GM19238 (cell line): ENCODE measurements around the gene LMF2.
"Not testable (repeated sequence)": the region's sequence is repeated elsewhere in the genome, so short reads cannot be mapped to it uniquely, and the experiment has no call there.

Experiments used
- DNase-seq: peaks from one replicate; pipeline ENCODE4 v3.0.0; 2011; ENCODE audit warnings: low spot score; ENCODE audit not compliant: insufficient read length

LMF2 gene

DNA sequence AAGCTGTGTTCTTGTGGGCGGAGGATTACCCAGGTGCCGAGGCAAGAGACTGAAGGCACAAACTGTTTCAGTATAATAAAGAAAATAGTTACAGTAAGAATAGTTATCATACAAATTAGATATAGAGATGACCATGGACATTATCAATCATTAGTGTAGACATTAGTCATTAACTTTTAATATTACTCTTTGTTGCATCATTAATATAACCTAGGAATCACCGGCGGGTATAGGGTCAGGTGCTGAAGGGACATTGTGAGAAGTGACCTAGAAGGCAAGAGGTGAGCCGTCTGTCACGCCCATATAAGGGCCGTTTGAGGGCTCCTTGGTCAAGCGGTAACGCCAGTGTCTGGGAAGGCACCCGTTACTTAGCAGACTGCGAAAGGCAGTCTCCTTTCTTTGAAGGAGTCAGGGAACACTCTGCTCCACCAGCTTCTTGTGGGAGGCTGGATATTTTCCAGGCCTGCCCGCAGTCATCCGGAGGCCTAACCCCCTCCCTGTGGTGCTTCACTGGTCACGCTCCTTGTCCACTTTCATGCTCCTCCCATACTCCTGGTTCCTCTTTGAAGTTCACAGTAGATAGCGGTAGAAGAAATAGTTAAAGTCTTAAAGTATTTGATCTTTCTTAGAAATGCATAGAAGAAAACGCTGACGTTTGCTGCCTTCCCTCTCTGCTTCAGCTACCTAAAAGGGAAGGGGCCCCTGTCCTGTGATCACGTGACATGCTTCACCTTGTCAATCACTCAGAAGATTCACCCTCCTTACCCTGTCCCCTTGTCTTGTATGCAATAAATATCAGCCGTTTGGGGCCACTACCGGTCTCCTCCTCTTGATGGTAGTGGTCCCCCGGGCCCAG is 26.6 kb upstream of the LMF2 start:
- DNase-seq, result not testable (repeated sequence)

DNA sequence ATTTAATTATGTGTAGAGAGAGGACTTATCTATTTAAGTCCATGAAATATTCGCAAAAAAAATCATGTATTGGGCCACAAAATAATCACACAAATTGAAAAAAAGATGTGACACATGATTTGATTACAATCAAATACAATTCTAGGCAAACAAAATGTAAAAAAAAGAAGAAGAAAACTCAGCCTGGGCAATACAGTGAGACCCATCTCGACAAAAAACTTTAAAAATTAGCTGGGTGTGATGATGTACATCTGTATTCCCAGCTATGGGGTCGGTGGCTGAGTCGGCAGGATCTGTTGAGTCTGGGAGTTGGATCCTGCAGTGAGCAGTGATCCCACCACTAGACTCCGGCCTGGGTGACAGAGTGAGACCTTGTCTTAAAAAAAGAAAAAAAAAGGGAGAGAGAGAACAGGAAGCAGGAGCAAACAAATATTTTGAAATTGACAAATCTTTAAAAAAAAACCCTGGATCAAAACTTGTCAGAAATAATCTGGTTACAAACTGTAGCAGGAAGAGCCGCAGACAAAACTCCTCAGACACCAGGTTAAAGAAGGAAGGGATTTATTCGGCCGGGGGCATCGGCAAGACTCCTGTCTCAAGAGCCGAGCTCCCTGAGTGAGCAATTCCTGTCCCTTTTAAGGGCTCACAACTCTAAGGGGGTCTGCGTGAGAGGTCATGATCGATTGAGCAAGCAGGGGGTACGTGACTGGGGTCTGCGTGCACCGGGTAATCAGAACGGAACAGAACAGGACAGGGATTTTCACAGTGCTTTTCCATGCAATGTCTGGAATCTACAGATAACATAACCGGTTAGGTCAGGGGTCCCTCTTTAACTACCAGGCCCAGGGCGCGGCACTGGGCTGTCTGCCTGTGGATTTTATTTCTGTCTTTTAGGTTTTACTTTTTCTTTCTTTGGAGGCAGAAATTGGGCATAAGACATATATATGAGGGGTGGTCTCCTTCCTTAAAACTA is 25.6 kb upstream of the LMF2 start:
- no peak for DNase-seq

DNA sequence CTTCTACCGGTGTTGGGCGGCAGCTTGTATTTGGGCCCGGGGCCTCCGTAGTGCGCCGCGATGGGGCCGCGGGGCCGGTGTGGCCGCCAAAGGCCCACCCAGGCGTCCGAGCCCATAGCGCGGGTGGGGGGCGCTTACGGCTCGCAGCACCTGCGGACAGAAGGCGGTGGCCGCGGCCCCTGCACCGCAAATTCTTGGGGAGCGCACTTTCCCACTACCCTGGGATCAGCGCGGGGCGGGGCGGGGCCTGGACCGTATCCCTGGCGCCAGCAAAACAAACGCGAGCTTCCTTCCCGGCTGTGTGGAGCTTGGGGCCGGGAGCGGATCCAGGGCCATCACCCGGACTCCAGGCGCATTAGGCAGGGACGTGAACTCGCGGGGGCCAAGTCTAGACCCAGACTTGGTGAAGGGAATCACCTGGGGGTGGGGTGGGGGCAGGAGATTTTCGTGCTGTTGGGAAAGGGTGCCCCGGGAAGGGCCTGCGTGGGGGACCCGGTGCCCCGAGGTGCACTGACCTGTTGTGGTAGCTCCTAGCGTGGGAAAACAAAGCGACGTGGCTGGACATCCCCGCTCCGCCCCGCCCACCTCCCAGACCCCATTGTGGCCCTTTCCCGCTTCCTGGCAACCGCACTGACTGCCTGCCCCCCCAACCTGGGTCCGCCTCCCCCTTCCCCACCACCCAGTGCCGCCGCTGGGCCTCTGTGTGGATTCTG is 24.6 kb upstream of the LMF2 start:
- no peak for DNase-seq

DNA sequence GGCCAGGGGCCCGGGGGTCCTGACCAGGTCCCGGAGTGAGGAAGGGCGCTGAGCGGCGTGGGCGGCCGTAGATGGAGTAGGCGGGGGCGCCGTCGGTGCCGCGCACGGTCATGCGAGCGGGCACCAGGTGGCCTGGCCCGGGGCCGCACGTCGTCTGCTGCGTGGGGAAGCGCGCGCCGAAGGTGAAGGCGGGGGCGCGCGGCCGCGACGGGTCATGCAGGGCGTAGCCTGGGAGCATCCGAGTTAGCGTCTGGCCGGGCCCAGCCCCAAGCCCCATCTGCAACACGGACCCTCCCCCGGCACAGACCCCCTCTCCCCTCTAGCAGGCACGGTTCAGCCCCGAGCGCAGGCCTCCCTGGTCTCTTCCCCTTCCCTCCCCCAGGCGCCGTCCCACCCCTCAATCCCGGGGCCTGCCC is 24.1 kb upstream of the LMF2 start:
- DNase-seq, result peak; percentile 65

DNA sequence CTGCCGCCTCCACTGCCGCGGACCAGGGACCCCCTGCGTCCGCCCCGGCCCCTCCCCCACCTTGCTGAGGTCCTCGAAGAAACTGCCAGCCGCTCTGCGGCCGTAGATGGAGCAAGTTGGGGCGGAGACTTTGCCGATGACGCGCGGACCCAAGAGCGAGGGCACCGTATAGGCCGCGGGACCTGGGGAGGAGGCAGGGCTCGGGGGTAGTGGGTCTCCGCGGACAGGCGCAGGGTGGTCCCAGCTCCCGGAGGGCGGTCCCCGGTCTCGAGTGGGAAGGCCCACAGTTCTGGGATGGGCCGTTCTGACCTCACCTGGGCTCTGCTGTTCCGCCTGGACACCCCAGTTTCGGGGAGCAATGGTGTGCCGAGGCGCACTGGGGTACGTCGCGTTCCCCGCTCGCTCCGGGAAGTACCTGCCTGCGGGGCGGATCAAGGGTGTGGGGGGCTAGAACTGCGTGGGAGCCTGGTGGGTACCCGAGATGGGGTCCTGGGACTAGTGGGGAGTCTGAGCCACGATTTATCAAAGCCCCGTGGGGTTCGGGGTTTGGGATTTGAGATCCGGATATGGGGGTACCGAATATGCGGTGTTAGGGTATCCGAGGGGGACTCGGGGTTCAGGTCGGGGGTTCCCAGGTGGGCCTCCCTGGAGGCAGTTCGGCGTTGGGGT is 23.5 kb upstream of the LMF2 start:
- peak; percentile 76 for DNase-seq

DNA sequence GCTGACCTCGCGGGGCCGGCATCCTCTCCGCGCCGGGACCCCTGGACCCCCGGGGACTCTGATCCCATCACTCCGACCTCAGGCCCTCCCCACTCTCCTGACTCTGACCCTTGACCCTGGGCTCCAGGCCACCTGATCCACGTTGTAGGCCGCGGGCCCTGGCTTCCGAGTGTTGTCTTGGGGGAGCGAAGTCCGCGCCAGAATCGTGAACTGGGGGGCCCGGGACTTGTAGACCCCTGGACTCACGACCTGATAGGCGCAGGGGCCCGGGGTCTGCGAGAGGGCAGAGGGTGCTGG is 23.0 kb upstream of the LMF2 start:
- no peak for DNase-seq

DNA sequence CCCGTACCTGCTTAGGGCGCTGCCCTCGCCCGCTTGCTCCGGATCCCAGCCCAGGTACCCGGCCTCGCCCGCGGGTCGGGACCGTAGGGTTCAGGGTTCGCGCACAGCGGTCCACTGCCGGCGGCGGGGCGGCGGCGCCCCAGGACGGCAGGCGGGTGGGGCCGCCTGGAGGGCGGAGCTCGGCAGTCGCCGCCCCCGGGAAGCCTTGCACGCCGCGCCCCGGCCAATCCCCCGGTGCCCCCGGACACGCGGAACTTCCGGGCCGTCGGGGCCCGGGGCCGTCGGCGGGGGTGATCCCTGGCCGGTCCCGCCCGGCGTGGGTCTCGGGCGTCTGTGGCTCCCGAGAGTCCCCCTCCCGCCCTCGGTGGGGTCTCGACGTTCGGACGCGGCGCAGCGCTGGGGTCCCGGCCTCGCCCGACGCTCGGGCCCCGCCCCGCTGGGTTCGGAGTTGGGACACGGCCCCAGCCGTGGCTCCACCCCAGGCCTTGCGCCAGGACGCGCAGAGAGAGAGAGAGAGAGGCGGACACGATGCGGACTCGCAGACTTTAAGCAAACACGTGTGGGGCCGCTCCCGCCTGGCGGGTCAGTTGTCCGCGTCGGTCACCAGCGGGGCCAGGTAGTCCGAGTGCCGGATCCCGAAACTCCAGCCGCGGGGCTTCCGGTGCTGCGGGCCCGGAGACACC is 22.5 kb upstream of the LMF2 start, which contains the start of gene TYMP:
Gene TYMP, minus strand, starts transcription at position 116 of the 683 bp plus-strand sequence. CDS start 303 bp downstream, outside the sequence.
- peak; percentile 71 for DNase-seq

DNA sequence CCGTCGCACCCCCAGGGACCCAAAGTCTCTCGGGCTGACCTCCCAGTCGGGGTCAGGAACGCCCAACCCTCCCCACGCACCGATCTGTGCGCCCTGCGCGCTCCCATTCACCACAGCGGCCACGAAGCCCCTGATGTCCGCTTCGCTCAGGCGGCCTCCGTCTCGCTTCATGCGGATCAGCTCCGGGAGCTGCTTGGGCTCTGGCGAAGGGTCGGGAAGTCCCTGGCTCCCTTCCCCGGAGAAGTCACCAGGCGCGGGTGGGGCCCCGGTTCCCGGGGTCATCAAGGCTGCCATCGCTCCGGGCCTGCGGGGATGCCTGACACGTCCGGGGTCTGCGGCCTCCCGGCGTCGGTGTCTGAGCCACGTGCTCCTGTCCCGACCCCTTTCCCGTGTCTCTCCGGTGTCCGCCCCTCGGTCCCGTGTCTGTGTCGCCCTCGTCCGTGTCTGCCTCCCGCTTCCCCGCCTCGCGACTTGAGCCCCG is 22.0 kb upstream of the LMF2 start:
- no peak for DNase-seq

DNA sequence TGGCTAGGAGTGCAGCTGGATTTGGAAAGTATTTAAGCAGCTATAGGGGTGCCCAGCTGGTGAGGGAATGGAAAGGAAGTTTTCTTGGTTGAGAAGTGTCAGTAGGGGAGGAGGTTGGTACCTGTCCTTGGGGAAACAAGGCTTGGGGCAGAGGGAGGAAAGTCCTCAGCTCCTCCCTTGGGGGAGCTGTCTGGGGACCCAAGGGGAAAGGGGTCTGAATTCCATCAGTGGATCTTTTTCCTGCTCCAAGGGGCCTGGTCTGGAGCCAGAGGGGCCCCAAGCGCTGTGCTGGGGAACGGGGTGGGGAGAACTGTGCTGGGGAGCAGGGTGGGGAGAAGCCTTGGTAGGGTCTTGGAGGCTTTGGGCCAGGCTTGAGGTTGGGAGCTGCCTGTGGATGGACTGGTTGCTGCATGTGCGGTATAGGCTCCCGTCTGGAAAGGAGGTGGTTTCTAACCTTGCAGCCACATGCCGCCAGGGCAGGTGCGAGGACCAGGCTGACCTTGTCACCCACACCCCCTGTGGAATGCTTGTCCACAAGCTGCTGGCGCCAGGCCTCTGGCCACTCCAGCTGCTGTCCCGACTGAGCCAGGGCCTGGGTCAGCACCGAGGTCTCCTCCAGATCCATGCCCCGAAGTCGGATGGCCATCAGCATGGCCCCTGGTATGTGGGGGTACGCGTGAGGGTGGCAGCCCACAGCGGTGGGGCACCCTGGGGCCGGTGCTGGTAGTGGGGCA is 21.3 kb upstream of the LMF2 start:
- DNase-seq, result no peak

DNA sequence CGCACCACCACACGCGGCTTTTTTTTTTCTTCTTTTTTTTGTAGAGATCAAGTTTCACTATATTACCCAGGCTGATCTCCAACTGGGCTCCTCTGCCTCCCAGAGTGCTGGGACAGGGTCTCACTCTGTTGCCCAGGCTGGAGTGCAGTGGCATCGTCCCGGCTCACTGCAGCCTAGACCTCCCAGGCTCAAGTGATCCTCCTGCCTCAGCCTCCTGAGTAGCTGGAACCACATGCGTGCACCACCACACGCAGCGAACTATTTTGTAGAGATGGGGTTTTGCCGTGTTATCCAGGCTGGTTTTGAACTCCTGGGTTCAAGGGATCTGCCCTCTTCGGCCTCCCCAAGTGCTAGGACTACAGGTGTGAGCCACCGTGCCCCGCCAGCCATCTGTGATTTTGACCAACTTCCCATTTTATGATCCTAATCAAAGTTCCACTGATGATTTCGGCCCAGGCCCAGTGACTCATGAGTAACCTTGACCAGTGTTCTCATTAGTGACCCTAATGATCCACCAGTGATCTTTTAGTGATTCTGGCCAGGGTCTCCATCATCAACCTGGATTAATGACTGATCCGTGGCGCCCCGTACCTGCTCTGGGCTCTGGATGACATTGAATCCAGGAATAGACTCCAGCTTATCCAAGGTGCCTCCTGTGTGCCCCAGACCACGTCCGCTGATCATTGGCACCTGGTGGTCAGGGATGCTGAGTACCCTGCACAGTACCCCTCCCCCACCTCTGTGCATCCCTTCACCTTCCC is 20.6 kb upstream of the LMF2 start:
- no peak for DNase-seq

DNA sequence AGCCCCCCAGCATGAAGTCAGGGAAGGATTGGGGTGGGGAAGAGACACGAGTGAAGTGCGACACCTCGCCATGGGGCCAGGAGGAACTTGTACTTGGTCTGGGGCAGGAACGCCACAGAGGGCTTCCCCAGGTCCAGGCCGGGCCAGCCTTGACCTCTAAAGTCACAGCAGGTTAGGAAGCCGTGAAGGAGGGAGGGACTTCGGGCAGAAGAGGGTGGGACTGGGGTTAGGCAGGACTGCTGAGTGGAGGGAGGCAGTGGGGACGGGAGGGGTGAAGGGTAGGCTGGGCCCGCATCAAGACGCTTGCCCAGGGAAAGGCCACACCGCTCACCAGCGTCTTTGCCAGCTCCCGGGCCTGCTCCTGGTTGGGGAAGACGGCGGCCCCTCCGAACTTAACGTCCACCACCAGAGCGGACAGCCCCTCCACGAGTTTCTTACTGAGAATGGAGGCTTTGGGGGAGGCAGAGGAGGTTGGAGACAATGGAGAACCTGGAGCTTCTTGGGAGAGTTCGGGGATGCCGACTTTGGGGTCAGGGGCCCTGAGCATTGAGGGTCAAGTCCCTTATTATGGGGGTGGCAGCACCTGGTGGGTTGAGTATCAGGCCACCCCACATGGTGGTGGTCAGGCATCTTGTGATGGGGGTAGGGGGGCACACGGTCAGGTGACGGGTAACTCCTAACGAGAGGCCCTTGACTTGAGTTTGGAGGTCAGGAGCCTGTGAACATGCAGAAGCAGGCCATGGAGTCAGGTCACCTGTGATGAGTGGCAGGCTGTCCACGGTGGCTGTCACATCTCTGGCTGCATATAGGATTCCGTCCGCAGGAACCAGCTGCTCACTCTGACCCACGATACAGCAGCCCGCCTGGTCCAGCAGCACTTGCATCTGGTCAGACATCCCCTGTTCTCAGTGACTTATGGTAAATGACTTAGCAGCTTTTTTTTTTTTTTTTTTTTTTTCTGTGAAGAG is 19.6 kb upstream of the LMF2 start:
- peak; percentile 71 for DNase-seq

DNA sequence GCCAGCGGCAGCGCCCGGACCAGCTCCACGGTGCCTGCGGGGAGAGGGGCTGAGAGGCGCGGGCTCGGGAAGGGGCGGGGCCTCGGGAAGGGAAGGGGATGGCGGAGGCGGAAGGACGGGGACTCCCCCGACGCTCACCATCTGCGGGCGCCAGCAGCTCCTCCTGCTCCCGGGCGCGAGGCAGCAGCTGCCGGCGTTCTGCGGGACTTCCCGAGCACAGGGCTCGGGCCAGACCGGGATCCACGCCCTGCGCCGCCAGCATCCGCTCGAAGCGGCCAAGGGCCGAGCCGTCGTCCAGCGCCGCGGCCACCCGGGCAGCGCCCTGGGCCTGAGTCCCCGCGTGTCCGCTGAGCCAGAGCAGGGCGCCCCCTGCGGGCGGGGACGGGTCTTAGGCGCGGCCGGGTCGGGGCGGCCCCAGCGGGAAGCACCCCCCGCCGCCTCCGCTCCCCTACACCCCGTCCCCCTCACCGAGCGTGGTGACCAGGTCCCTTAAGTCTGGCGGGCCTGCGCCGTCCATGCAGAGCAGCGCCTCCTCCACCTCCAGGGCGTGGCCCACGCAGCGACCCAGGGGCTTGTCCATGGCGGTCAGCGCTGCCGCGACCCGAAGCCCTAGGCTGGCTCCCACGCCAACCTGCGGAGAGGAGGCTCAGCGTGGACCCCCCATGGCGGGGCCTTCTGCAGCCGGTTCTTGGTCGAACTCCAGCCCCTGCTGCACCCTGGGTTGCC is 18.8 kb upstream of the LMF2 start:
- DNase-seq, result peak; percentile 87

DNA sequence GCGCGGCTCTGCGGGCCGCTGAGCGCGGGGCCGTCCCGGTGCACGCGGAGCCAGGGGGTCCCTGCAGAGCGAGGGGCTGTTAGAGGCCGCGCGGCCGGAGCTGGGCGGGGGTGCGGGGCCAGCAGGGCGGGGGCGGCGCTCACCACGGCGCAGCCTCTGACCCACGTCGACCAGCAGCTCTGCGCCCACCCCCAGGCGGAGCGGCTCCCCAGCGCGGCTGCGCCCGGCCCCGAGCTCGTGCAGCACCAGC is 18.3 kb upstream of the LMF2 start:
- DNase-seq, result peak; percentile 57

DNA sequence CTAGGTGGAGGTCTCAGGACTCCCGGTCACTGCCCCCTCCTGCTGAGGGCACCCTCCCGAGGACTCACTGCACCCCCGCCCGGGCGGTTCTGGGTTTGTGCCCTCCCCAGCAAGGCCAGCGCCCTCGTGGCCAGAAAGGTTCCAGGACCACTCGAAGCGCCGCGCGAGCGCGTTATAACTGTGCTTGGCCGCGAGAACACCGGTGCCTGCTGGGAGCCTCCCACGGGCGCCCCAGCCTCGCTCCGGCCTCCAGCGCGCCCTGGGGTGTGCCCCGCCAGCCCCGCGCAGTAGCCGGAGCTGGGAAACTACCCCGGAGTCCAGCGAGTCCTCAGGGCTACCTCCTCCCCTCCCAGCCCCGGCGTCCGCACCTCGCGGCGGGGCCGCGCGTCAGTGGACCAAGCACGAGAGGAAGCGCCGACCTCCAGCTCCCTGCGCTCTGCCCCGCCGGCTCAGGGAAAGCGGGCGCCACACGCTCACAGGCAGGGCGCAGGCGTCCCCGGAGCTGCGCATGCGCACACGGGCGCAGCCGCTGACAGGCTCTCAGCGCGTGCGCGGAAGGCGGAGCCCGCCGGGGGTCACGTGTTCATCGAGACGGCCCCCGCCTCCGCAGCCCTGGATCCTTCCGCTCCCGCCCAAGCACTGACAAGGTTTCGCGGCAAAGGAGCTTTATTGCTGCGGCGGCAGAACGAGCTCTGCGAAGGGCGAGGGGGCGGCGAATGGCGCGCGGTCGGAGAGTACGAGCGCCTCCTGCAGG is 17.8 kb upstream of the LMF2 start, which contains the start of gene SCO2:
Gene SCO2, minus strand, starts transcription at position 495 of the 754 bp plus-strand sequence. CDS start 1,187 bp downstream, outside the sequence.
- peak; percentile 98 for DNase-seq

DNA sequence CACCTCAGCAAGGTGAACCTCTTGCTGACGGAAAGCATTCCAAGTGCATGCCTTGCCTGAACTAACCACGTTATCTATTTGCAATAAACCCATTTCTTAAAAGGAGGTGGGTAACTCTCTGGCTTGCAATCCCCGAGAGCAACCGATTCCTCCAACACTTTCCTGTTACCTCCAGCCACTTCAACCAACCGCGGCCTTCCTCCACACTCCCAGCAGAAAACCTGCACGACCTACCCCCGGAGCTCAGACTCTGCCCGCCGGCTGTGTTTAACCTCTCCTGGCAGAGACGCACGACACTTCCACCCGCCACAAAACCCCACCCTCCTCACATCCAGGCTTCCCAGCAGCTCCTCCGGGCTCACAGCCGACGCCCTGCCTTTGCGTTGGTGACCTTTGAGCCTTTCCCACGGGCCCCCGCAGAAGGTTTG is 17.2 kb upstream of the LMF2 start:
- DNase-seq, result no peak
